Cerebellar nuclear complex (tissue), 1 donor: ENCODE results near the gene TNFSF12.

Source experiments
- DNase-seq, 2 experiments: peaks; one replicate each; lab custom pipeline; 2025; lab: John Stamatoyannopoulos, UW

The TNFSF12 gene

GRCh38 chr17:7548585-7549400 is at the start of gene TNFSF12:
TSS of gene TNFSF12 (plus strand) at chr17:7549058. CDS start at chr17:7549154, 96 bp downstream.
- DNase-seq: no peak

GRCh38 chr17:7499161-7499560 is 49.7 kb upstream of the TNFSF12 start:
- DNase-seq: no peak

DNA sequence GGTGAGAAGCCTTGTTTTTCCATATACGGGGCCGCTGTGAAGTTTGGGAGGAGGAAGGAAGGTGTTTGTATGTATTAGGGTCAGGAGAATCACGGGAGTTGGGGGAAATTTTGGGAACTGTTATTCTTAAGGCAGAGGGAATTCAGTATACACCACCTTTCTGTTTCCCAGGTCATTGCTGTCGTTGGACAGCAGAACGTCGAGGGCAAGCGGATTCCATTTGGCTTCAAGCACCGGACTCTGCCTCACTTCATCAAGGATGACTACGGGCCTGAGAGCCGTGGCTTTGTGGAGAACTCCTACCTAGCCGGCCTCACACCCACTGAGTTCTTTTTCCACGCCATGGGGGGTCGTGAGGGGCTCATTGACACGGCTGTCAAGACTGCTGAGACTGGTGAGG is 47.1 kb upstream of the TNFSF12 start:
- DNase-seq: no peak

GRCh38 chr17:7502171-7502847 is 46.5 kb upstream of the TNFSF12 start:
- no peak for DNase-seq

GRCh38 chr17:7502987-7503386 is 45.9 kb upstream of the TNFSF12 start:
- DNase-seq: no peak

DNA sequence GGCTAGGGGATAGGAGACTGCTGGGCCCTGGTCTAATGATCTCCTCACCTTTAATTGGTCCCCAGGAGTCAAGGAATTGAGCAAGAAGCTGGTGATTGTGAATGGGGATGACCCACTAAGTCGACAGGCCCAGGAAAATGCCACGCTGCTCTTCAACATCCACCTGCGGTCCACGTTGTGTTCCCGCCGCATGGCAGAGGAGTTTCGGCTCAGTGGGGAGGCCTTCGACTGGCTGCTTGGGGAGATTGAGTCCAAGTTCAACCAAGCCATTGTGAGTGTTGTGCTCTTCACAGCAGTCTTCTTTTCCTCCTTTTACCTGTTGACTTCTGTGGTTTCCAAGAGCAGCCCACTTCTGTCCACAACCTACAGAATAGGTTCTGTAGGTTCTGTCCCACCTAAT is 45.3 kb upstream of the TNFSF12 start:
- DNase-seq: no peak

- no peak for DNase-seq
Measured at GRCh38 chr17:7508145-7508544, 40.7 kb upstream of the TNFSF12 start.

DNA sequence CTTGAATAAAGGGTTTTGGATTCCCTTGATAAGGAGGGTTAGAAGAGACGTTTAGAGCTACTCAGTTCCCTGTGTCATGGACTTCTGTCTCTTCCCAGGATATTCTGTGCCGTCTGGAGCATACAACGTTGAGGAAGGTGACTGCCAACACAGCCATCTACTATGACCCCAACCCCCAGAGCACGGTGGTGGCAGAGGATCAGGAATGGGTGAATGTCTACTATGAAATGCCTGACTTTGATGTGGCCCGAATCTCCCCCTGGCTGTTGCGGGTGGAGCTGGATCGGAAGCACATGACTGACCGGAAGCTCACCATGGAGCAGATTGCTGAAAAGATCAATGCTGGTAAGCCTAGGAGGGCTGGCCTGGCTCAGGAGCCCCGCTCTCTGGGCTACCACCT is 40.0 kb upstream of the TNFSF12 start:
- no peak for DNase-seq

DNA sequence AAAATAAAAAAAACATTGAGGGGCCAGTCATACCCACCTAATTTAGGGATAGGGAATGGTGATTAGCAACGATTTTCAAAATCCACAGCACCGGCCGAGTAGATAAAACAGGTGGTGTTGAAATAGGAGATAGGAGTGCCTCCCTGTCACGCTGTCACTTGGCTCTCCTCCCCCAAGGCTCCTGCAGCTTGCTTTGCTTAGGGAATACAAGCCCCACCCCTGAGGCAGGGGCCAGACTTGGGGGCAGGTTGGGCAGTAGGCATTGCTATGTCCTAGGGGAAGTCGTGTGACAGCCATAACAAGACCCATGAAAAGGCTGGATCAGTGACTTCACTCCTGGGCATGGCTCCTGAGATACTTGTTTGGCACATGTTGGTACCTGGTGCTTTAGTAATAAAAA is 38.9 kb upstream of the TNFSF12 start:
- DNase-seq: no peak

DNA sequence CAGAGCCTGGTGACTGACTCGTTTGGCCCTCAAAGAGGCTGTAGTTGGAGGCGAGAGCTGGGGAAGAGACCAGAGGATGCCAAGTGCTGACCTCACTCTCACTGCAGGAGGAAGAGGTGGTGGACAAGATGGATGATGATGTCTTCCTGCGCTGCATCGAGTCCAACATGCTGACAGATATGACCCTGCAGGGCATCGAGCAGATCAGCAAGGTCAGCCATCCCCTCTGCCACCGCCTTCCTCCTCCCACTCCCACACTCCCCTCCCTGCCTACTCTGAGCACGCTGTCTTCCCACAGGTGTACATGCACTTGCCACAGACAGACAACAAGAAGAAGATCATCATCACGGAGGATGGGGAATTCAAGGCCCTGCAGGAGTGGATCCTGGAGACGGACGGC is 37.8 kb upstream of the TNFSF12 start:
- no peak for DNase-seq

- DNase-seq: no peak
Measured at GRCh38 chr17:7512105-7512504, 36.8 kb upstream of the TNFSF12 start.

- DNase-seq: no peak
Measured at GRCh38 chr17:7512824-7513540, 35.9 kb upstream of the TNFSF12 start.

- no peak for DNase-seq
Measured at GRCh38 chr17:7513850-7514419, 34.9 kb upstream of the TNFSF12 start.

DNA sequence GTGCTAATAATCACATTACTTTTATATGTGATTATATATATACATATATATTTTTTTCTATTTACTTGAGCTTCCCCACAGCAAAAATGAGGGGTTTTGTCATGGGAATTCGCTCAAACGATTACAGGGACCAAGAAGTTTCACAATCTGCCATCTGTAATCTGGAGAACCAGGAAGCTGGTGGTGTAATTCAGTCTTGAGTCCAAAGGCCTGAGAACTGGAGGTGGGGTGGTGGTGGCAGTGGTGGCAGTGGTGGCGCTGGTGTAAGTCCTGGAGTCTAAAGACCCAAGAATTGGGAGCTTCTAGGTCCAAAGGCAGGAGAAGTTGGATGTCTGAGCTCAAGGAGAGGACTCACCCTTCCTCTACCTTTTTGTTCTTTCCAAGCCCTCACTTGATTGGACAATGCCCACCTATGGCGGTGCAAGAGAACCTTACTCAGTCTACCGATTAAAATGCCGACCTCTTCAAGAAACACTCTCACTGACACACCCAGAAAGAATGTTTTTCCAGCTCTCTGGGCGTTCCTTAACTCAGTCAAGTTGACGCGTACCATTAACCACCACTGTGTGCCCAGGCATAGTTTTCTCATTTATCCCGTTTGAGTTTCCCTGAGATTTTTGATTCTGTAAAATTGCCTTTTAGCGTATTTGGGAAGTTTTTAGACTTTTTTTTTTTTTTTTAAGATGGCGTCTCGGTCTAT is 32.8 kb upstream of the TNFSF12 start:
- no peak for DNase-seq

GRCh38 chr17:7523033-7523432 is 25.8 kb upstream of the TNFSF12 start:
- DNase-seq: no peak

GRCh38 chr17:7528842-7529241 is 20.0 kb upstream of the TNFSF12 start:
- no peak for DNase-seq

DNA sequence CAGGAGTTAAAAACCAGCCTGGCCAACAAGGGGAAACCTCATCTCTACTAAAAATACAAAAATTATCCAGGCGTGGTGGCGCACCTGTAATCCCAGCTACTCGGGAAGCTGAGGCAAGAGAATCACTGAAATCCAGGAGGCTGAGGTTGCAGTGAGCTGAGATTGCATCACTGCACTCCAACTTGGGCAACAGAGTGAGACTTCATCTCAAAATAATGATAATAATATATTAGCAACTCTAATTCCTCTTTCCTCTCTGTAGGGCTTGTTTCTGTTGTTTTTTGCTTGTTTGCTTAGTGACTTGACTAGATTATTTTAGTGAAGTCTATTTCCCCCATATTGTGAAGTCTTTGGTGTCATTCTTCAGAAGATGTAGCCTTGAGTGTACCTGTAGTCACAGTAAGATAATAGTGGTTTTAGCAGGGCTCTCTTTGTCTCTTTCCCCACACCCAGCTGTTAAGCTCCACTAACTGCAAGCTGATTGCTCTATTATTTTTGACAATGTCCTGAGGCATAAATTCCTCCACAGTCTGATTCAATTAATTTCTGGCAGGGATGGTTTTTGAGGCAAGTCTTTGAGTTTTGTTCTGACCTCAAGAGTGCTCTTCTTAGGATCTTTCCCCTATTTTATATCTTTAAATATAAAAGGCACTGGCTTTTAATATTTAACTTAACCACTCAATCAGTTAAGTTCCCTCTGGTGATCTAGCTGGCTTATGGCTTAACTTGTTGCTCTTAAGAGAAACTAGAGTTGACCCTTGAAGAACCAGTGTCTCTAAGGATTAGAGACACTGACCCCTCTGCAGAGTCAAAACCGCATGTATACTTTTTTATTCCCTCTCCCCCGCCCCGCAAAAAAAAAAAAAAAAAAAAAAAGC is 18.6 kb upstream of the TNFSF12 start:
- DNase-seq: no peak

GRCh38 chr17:7538050-7538449 is 10.8 kb upstream of the TNFSF12 start:
- no peak for DNase-seq

DNA sequence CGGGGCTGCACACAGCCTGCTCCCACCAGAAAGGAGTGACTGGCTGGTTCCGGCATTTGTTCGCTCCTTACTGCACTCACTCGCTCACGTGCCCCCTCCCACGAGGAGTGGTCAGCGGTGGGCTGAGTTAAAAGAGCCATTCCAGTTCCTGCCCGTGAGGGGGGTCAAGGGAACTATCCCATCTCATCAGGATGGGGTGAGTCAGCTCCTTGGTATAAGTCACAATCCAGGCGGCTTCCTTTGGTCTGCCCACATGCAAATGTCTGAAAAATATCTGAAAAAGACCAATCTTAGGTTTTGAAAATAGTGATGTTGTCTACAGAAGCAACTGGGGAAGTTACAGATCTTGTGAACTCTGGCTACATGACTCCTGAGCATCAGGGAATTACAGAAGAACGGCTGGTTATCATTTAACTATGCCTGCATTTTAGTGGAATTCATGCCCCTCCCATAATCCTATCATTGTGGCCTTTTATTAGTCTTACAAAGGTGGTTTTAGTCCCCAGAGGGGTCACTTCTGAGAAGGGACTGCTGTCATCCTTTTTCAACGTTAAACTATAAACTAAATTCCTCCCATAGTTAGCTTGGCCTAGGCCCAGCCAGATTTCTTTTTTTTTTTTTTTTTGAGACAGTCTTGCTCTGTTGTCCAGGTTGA is 9.8 kb upstream of the TNFSF12 start:
- no peak for DNase-seq

DNA sequence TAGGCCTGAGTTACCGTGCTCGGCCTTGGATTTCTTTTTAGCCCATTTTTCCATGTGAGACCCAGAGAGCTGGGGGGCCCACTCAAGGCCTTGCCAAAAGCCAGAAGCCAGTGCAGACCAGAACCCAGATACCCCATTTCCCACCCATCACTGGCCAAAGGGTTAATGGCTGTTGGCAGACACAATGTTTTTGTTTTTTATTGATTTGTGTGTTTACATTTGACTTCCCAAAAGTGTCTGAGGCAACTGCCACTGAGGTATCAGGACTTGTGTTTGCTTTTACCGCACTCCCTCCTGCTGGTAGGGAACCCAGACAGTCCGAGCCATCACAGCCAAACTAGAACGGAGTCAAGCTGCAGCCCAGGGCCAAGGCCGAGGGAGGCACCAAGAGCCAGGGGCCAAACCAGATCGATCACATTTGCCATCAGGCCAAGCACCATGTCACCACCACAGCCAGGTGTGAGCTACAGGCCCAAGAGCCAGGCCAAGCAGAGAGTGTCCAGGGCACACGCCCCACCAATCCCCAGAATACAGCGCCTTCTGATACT is 7.7 kb upstream of the TNFSF12 start:
- DNase-seq: no peak
